ENCODE results near the gene JAML.
A peak's percentile ranks its signal among the peaks of the same experiment; 100 is the strongest.

The JAML gene

GRCh38 chr11:118163494-118163893 lies 61.3 kb downstream of the JAML start:
- DNase-seq: no peak

- no peak for DNase-seq
These were observed 62.0 kb downstream of the JAML start for GRCh38 chr11:118162846-118163245.

GRCh38 chr11:118161786-118162185 lies 63.0 kb downstream of the JAML start:
- no peak for DNase-seq

GRCh38 chr11:118157186-118157895 lies 67.5 kb downstream of the JAML start:
- no peak for DNase-seq

GRCh38 chr11:118156531-118157185 lies 68.2 kb downstream of the JAML start:
- peak; percentile 16 for DNase-seq

- no peak for DNase-seq
These were observed 68.9 kb downstream of the JAML start for GRCh38 chr11:118155776-118156530.

- DNase-seq: no peak
These were observed 70.2 kb downstream of the JAML start for GRCh38 chr11:118154641-118155040.

GRCh38 chr11:118153976-118154375 lies 70.8 kb downstream of the JAML start:
- no peak for DNase-seq

GRCh38 chr11:118153516-118153915 lies 71.3 kb downstream of the JAML start:
- no peak for DNase-seq

GRCh38 chr11:118152552-118153471 lies 72.0 kb downstream of the JAML start, which contains the start of gene SCN4B:
Gene SCN4B, minus strand, starts transcription at chr11:118152823. Its CDS starts 150 bp downstream, at chr11:118152673.
- no peak for DNase-seq

- no peak for DNase-seq
These were observed 72.7 kb downstream of the JAML start for GRCh38 chr11:118152020-118152551.

GRCh38 chr11:118151431-118151830 lies 73.4 kb downstream of the JAML start:
- DNase-seq: no peak

- no peak for DNase-seq
These were observed 75.3 kb downstream of the JAML start for GRCh38 chr11:118149493-118149892.

- DNase-seq: no peak
These were observed 76.0 kb downstream of the JAML start for GRCh38 chr11:118148856-118149255.

- DNase-seq: no peak
These were observed 76.6 kb downstream of the JAML start for GRCh38 chr11:118148240-118148639.

GRCh38 chr11:118147502-118147901 lies 77.3 kb downstream of the JAML start:
- no peak for DNase-seq

- DNase-seq: no peak
These were observed 78.3 kb downstream of the JAML start for GRCh38 chr11:118146554-118146953.

- DNase-seq: peak; percentile 86
These were observed 79.3 kb downstream of the JAML start for GRCh38 chr11:118145285-118146227.

GRCh38 chr11:118144301-118145268 lies 80.2 kb downstream of the JAML start:
- no peak for DNase-seq

Data from stimulated activated naive CD4-positive, alpha-beta T cell treated with Interleukin-2 at 50 U/mL for 16 hours (primary cell).